Measurements from ENCODE around the gene ENPP6.

GRCh38 chr4:184102488-184102887 lies 115.2 kb downstream of the ENPP6 start:
- TF ChIP-seq EGR1 (IDR thresholded peaks at IDR 0.05; ENCODE audit: low read depth in 2 of 2), result no peak
- TF ChIP-seq CTCF (IDR thresholded peaks at IDR 0.05; ENCODE audit: low read depth, low read length, missing input control), result no peak
- TF ChIP-seq ATF3 (IDR thresholded peaks at IDR 0.05), result no peak
- TF ChIP-seq MAX (IDR thresholded peaks at IDR 0.05), result no peak
- TF ChIP-seq FOXA1 (IDR thresholded peaks at IDR 0.05), result no peak
- no peak for TF ChIP-seq REST (IDR thresholded peaks at IDR 0.05)
- no peak for TF ChIP-seq YY1 (IDR thresholded peaks at IDR 0.05)
- TF ChIP-seq RAD21 (IDR thresholded peaks at IDR 0.05), result no peak
- TF ChIP-seq JUND (IDR thresholded peaks at IDR 0.05), result no peak
- TF ChIP-seq TAF1 (conservative IDR thresholded peaks at IDR 0.05), result no peak
- TF ChIP-seq RXRA (IDR thresholded peaks at IDR 0.05), result no peak
- no peak for TF ChIP-seq GABPA (IDR thresholded peaks at IDR 0.05 in 1 of 2, conservative IDR thresholded peaks at IDR 0.05 in 1 of 2)
